Measurements from ENCODE around the gene RAB4A. TPM values are rescaled to one million over a fixed set of nuclear protein-coding genes. Genes with fewer than 3 reads are reported as not detected.

The RAB4A gene
- total and polyA plus RNA-seq, 3 donors from 2014 or later = 27.2 to 55.1 (median 30.2) TPM

DNA sequence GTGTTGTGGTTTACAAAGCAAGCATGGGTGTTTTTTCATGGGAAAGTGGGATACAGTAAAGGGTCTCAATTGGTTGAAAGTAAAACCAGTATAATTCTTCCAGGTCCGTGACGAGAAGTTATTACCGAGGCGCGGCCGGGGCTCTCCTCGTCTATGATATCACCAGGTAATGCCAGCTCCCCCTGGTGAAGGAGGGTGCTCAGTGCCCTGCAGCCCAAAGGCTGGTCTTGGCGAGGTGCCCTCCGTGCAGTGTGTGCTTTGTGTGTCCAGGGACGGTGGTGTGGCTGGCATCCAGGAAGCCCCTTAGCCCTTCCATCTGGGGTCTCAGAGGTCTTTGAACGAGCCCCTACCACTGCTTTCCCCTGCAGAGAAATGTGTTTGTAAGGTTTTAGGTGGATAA, 24.8 kb downstream of the RAB4A start:
- no peaks in the 10 kb centered on the region for H3K27me3 ChIP-seq
- 92 to 97% methylated on average over 7 to 11 of the region's 11 CpGs for WGBS, 2 donors
- no peak overlapping the region for H3K4me3 ChIP-seq
- intact Hi-C loops (cut with DNase I; ENCODE audit: low total_unique reads) = no loop called here
- TF ChIP-seq, protein P1, sequence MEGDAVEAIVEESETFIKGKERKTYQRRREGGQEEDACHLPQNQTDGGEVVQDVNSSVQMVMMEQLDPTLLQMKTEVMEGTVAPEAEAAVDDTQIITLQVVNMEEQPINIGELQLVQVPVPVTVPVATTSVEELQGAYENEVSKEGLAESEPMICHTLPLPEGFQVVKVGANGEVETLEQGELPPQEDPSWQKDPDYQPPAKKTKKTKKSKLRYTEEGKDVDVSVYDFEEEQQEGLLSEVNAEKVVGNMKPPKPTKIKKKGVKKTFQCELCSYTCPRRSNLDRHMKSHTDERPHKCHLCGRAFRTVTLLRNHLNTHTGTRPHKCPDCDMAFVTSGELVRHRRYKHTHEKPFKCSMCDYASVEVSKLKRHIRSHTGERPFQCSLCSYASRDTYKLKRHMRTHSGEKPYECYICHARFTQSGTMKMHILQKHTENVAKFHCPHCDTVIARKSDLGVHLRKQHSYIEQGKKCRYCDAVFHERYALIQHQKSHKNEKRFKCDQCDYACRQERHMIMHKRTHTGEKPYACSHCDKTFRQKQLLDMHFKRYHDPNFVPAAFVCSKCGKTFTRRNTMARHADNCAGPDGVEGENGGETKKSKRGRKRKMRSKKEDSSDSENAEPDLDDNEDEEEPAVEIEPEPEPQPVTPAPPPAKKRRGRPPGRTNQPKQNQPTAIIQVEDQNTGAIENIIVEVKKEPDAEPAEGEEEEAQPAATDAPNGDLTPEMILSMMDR (IDR thresholded peaks at IDR 0.05) = no peak
- TF ChIP-seq POLR2A (IDR thresholded peaks at IDR 0.05) = no peak
- H3K4me1 ChIP-seq = no peaks in the 10 kb centered on the region
- H3K9me3 ChIP-seq = no peaks in the 10 kb centered on the region
- H3K27ac ChIP-seq = no peak overlapping the region
- no peak for DNase-seq
- H3K36me3 ChIP-seq (ENCODE audit: low read depth, missing control alignments) = no peaks in the 10 kb centered on the region

DNA sequence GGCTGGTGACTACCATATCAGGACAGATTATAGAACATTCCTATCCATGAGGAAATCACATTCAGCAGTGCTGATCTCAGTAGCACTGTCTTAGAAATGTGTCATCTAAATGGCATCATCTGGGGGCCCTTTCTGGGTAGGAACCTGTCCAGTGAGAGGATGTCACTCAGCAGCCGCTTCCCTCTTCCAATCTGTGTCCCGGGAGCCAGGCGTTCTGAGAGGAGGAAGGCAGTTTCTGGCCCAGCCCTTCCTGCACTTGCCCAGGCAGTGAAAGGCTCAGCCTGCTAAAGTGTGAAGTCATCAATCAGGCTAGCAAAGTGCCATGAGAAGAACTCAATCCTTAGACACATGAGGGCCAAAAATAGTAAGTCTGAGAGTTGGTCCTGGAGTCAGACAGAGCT, 25.6 kb downstream of the RAB4A start:
- no peak for DNase-seq
- no peaks in the 10 kb centered on the region for H3K27me3 ChIP-seq
- H3K4me3 ChIP-seq = no peak overlapping the region
- no peak overlapping the region for H3K27ac ChIP-seq
- H3K36me3 ChIP-seq (ENCODE audit: low read depth, missing control alignments) = no peaks in the 10 kb centered on the region
- H3K9me3 ChIP-seq = no peaks in the 10 kb centered on the region
- 84% methylated on average over 3 of the region's 3 CpGs; no CpG with 5 or more reads in 1 of the 2 donors for WGBS, 2 donors
- TF ChIP-seq, protein P1 (IDR thresholded peaks at IDR 0.05) = no peak
- TF ChIP-seq POLR2A (IDR thresholded peaks at IDR 0.05) = no peak
- intact Hi-C loops (cut with DNase I; ENCODE audit: low total_unique reads) = no loop called here
- H3K4me1 ChIP-seq = no peaks in the 10 kb centered on the region

DNA sequence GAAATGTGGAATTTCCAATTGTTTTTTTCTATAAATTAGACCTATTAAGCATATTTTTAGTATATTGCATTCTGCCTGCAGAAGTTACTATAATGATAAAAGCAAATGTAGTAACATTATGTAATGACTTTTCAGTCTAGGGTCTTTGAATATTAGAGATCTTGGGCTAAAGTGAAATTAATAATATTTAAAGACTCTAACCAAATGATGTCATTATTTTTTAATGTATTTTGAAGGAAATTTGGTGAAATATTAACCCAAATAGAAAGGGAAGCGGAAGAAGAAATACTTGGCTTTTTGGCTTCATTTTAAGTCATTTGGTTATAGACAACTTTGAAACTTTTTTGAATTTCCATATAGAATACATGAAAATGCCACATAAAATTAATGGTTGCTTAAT, 26.8 kb downstream of the RAB4A start:
- Histone ChIP-seq H3K9me3 (no peaks in the 10 kb centered on the region), H3K36me3 (ENCODE audit: low read depth, missing control alignments) (no peaks in the 10 kb centered on the region), H3K4me3 (no peak overlapping the region), H3K27ac (no peak overlapping the region), H3K4me1 (no peaks in the 10 kb centered on the region), H3K27me3 (no peaks in the 10 kb centered on the region)
- TF ChIP-seq, protein P1 (IDR thresholded peaks at IDR 0.05) = no peak
- no peak for TF ChIP-seq POLR2A (IDR thresholded peaks at IDR 0.05)
- 93 to 95% methylated on average over 1 of the region's 1 CpG for WGBS, 2 donors
- no peak for DNase-seq
- intact Hi-C loops (cut with DNase I; ENCODE audit: low total_unique reads) = no loop called here

DNA sequence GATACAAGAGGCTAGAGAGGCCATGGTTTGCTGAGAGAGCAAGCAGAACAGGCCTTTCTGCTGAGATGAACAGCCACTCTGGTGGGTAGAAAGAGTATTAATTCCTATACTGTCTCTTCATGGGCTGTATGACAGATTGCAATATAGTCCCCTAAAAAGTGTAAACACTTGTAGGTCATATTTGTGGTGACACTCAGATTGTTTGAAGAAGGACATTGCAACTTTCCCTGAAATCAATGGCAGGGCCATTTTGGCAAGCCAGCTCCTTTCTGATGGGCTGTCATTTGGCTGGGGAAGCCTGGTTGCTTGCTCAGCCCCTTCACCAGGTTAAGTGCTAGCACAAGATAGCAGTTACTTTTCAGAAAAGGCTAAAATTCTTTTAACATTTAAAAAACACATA, 27.5 kb downstream of the RAB4A start:
- H3K9me3 ChIP-seq = no peaks in the 10 kb centered on the region
- H3K36me3 ChIP-seq (ENCODE audit: low read depth, missing control alignments) = no peaks in the 10 kb centered on the region
- TF ChIP-seq POLR2A (IDR thresholded peaks at IDR 0.05) = no peak
- TF ChIP-seq, protein P1 (IDR thresholded peaks at IDR 0.05) = no peak
- H3K4me1 ChIP-seq = no peaks in the 10 kb centered on the region
- H3K4me3 ChIP-seq = no peak overlapping the region
- intact Hi-C loops (cut with DNase I; ENCODE audit: low total_unique reads) = no loop called here
- H3K27me3 ChIP-seq = no peaks in the 10 kb centered on the region
- H3K27ac ChIP-seq = no peak overlapping the region
- DNase-seq = no peak

DNA sequence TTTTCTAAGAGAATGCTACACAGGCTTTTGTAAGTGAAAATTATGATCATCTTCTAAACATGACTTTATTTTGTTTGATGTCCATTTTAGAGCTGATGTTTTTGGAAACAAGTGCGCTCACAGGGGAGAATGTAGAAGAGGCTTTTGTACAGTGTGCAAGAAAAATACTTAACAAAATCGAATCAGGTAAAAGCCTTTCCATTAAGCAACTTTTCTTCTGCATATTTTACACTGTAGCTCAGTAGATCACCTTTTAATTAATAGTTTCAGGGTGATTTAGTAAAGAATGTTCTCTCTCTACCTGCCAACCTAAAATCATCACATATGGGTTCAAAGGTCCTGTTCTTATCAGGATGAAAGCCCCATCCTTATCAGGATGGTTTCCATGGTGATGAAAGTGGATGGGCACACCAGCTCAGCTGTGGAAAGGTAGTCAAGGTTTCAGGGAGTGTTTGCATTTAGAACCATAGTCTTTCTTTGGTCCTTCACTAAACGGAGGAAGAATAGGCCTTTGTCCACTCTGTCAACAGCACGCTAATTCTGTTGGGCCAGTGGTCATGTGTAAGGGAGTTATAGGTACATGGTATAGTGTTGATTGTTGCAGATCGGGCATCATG, 28.1 kb downstream of the RAB4A start:
- WGBS, 2 donors = 84 to 90% methylated on average over 5 of the region's 5 CpGs
- Histone ChIP-seq H3K4me3 (no peak overlapping the region), H3K4me1 (no peaks in the 10 kb centered on the region), H3K9me3 (no peaks in the 10 kb centered on the region), H3K27me3 (no peaks in the 10 kb centered on the region), H3K36me3 (ENCODE audit: low read depth, missing control alignments) (no peaks in the 10 kb centered on the region), H3K27ac (no peak overlapping the region)
- intact Hi-C loops (cut with DNase I; ENCODE audit: low total_unique reads) = no loop called here
- DNase-seq = no peak
- TF ChIP-seq, protein P1 (IDR thresholded peaks at IDR 0.05) = no peak
- TF ChIP-seq POLR2A (IDR thresholded peaks at IDR 0.05) = no peak
